HepG2 (cell line): ENCODE data around the gene TMEM269. TPM values are rescaled to one million over a fixed set of nuclear protein-coding genes. Genes with fewer than 3 reads are reported as not detected.

Source experiments
- ATAC-seq: fragments of 200-7000 bp; cut with Tn5 transposase; 3 replicates; pipeline ENCODE4 v1.9.1; 2020; ENCODE audit warnings: mild to moderate bottlenecking, moderate library complexity
- BruUV-seq: library from RNA; stranded (reverse); fragments of 400-500 nt; replicated peaks from 2 replicates; lab custom pipeline; 2021; lab: Mats Ljungman, UMichigan
- CTCF ChIA-PET: fragments of 300-600 bp; formaldehyde crosslinking; extraction: SDS; loops from one replicate; lab custom pipeline; 2021; ENCODE audit warnings: low total read pairs, inconsistent platforms, low intra/inter-chr PET ratio; lab: Yijun Ruan, JAX
- POLR2A ChIA-PET: fragments of 350-600 bp; sonication (Branson Sonifier 250); formaldehyde crosslinking; loops from one replicate; lab custom pipeline; 2020; ENCODE audit warnings: antibody characterized with exemption, inconsistent platforms; lab: Yijun Ruan, JAX
- DNase-seq: peaks from one replicate; pipeline ENCODE4 v3.0.0-alpha.2; 2015; ENCODE audit warnings: low spot score
- FAIRE-seq: peaks from 3 replicates; lab custom pipeline; 2011; peaks lifted over from hg19 to GRCh38; lab: Jason Lieb, UNC
- H2AFZ ChIP-seq: one replicate; pipeline ENCODE4 v1.6.1; 2011; ENCODE audit warnings: low read length, inconsistent platforms
- H3K27ac ChIP-seq: fragments of 300-600 bp; 3 replicates; pipeline ENCODE4 v1.8.0; 2011; ENCODE audit warnings: mixed run types, mild to moderate bottlenecking, mixed read lengths, low read length, inconsistent platforms; ENCODE audit not compliant: insufficient read depth; ENCODE audit errors: extremely low read length
- H3K27me3 ChIP-seq, 2 experiments: fragments of 200-600 bp in 1 of 2; 2 replicates in 1 of 2; 3 replicates in 1 of 2; pipeline versions ENCODE4 v1.6.0 to v1.8.0; 2011; ENCODE audit warnings: low read length in 2 of 2, mild to moderate bottlenecking in 2 of 2, moderate library complexity in 2 of 2, inconsistent platforms in 1 of 2; ENCODE audit not compliant: insufficient read depth in 2 of 2, control insufficient read depth in 1 of 2
- H3K36me3 ChIP-seq, 2 experiments: fragments of 200-600 bp in 1 of 2; replicated peaks in 1 of 2; 2 replicates in 1 of 2; 3 replicates in 1 of 2; pipeline versions ENCODE4 v1.5.1 to v1.8.0; 2011; ENCODE audit warnings: low read length in 2 of 2, inconsistent platforms in 1 of 2; ENCODE audit not compliant: insufficient read depth in 2 of 2, control insufficient read depth in 1 of 2
- H3K4me1 ChIP-seq: 2 replicates; pipeline ENCODE4 v1.5.1; 2012; ENCODE audit warnings: low read length, inconsistent platforms; ENCODE audit not compliant: insufficient read depth
- H3K4me2 ChIP-seq: 2 replicates; pipeline ENCODE4 v1.6.0; 2011; ENCODE audit warnings: low read depth, low read length, inconsistent platforms
- H3K4me3 ChIP-seq, 3 experiments: fragments of 200-600 bp in 1 of 3; sonication (generic), shearing (Covaris generic) in 1 of 3; replicated peaks in 1 of 3; 2 replicates each; pipeline ENCODE4 v1.5.1; 2011 to 2016; ENCODE audit warnings: low read length in 3 of 3, inconsistent platforms in 2 of 3, low read depth in 2 of 3, mild to moderate bottlenecking in 2 of 3, control low read depth in 1 of 3, mixed read lengths in 1 of 3; ENCODE audit not compliant: insufficient read depth in 1 of 3
- H3K79me2 ChIP-seq: one replicate; pipeline ENCODE4 v1.6.1; 2011; ENCODE audit warnings: low read length, inconsistent platforms; ENCODE audit not compliant: insufficient read depth
- H3K9ac ChIP-seq: 2 replicates; pipeline ENCODE4 v1.6.0; 2011; ENCODE audit warnings: mild to moderate bottlenecking, low read depth, low read length, inconsistent platforms; ENCODE audit not compliant: insufficient read depth
- H3K9me3 ChIP-seq: 2 replicates; pipeline ENCODE4 v1.5.1; 2012; ENCODE audit warnings: mild to moderate bottlenecking, low read length
- H4K20me1 ChIP-seq: 2 replicates; pipeline ENCODE4 v1.6.0; 2011; ENCODE audit warnings: inconsistent platforms, mild to moderate bottlenecking, low read length, moderate library complexity; ENCODE audit not compliant: insufficient read depth
- AGO2 ChIP-seq: fragments of 200-400 bp; formaldehyde crosslinking; optimal IDR thresholded peaks from 2 replicates; pipeline ENCODE3; 2017; ENCODE audit warnings: mild to moderate bottlenecking, low read depth, low read length, moderate library complexity
- CAMTA2 ChIP-seq: sonication (generic); formaldehyde crosslinking; IDR thresholded peaks from 2 replicates; pipeline ENCODE4 v1.4.0; 2020; ENCODE audit warnings: mild to moderate bottlenecking, missing genetic modification reagents, borderline replicate concordance
- CEBPB ChIP-seq: IDR thresholded peaks from 2 replicates; pipeline ENCODE4 v1.6.1; 2011; ENCODE audit warnings: low read depth, low read length, improper control_type of control experiment, borderline replicate concordance
- EEA1 ChIP-seq: sonication (generic); formaldehyde crosslinking; IDR thresholded peaks from 2 replicates; pipeline ENCODE4 v1.5.1; 2020; ENCODE audit warnings: mild to moderate bottlenecking, missing genetic modification reagents, borderline replicate concordance
- FOXA3 ChIP-seq: IDR thresholded peaks from 2 replicates; pipeline ENCODE4 v1.6.1; 2016; ENCODE audit warnings: missing genetic modification reagents, missing compliant biosample characterization
- HNRNPK ChIP-seq: fragments of 200-400 bp; formaldehyde crosslinking; IDR thresholded peaks from 2 replicates; pipeline ENCODE4 v1.6.1; 2018; ENCODE audit warnings: low read length, low read depth, moderate library complexity, mild to moderate bottlenecking; ENCODE audit not compliant: poor library complexity, severe bottlenecking
- IKZF5 ChIP-seq: IDR thresholded peaks from 2 replicates; pipeline ENCODE4 v1.6.1; 2018; ENCODE audit warnings: missing genetic modification reagents, mild to moderate bottlenecking, missing compliant biosample characterization
- JUN ChIP-seq: sonication (generic); formaldehyde crosslinking; IDR thresholded peaks from 2 replicates; pipeline ENCODE4 v1.4.0; 2020; ENCODE audit warnings: mild to moderate bottlenecking, missing genetic modification reagents
- SSRP1 ChIP-seq: IDR thresholded peaks from 2 replicates; pipeline ENCODE4 v1.6.1; 2016; ENCODE audit warnings: control low read depth
- TBX3 ChIP-seq: fragments of 450-650 bp; IDR thresholded peaks from 2 replicates; pipeline ENCODE4 v1.6.1; 2017; ENCODE audit warnings: antibody characterized with exemption, mild to moderate bottlenecking, inconsistent platforms, borderline replicate concordance
- TEAD2 ChIP-seq: sonication (generic); formaldehyde crosslinking; IDR thresholded peaks from 2 replicates; pipeline ENCODE4 v1.9.0; 2021; ENCODE audit warnings: missing genetic modification reagents
- TIGD3 ChIP-seq: sonication (generic); formaldehyde crosslinking; IDR thresholded peaks from 2 replicates; pipeline ENCODE4 v1.5.1; 2020; ENCODE audit warnings: mild to moderate bottlenecking, missing genetic modification reagents, borderline replicate concordance
- ZBTB39 ChIP-seq: sonication (generic); formaldehyde crosslinking; IDR thresholded peaks from 2 replicates; pipeline ENCODE4 v1.5.0; 2020; ENCODE audit warnings: missing genetic modification reagents
- ZMAT3 ChIP-seq: sonication (generic); formaldehyde crosslinking; conservative IDR thresholded peaks from 2 replicates; pipeline ENCODE4 v1.7.0; 2021; ENCODE audit warnings: missing genetic modification reagents
- ZNF331 ChIP-seq: sonication (generic); formaldehyde crosslinking; IDR thresholded peaks from 2 replicates; pipeline ENCODE4 v1.4.0; 2020; ENCODE audit warnings: missing genetic modification reagents
- ZNF496 ChIP-seq: sonication (generic); formaldehyde crosslinking; IDR thresholded peaks from 2 replicates; pipeline ENCODE4 v1.8.1; 2023; ENCODE audit warnings: mild to moderate bottlenecking, moderate library complexity, missing genetic modification reagents; ENCODE audit not compliant: insufficient replicate concordance
- WGBS: methylation state at CpG from one replicate; pipeline ENCODE4 v1.1.6; 2017; ENCODE audit warnings: low lambda C conversion rate; 5-methylcytosine and 5-hydroxymethylcytosine counted together
- in situ Hi-C: cut with HindIII; loops from 2 replicates; pipeline ENCODE4 v1.10.0; 2017; ENCODE audit warnings: low pct_unique_long_range_greater_than_20kb; ENCODE audit not compliant: extremely low pct_ligation_motif_present
- intact Hi-C: fragments of 100-400 bp; cut with micrococcal nuclease; formaldehyde crosslinking; loops from one replicate; pipeline ENCODE4 v1.10.0; 2022; ENCODE audit not compliant: unreplicated experiment
- polyA plus RNA-seq, 8 experiments: library from polyadenylated mRNA; depleted of rRNA in 3 of 8; stranded (reverse) in 7 of 8; unstranded in 1 of 8; fragments of >200 nt; fragmentation: Illumina TruSeq in 4 of 8; extraction: Trizol in 4 of 8; gene quantifications; 2 replicates each; pipeline versions ENCODE4 v1.2.1 to v1.2.3, GENCODE V29; 2011 to 2016; ENCODE audit warnings: low read depth in 4 of 8, missing spikeins in 1 of 8, mixed read lengths in 1 of 8; ENCODE audit not compliant: insufficient read depth in 1 of 8
- total RNA-seq, 5 experiments: library from RNA; depleted of rRNA; stranded (reverse); fragments of >200 nt; fragmentation: Illumina TruSeq; extraction: Trizol; gene quantifications; 2 replicates each; pipeline ENCODE4 v1.2.3, GENCODE V29; 2016; ENCODE audit warnings: low read depth in 1 of 5

TMEM269 gene
- total and polyA plus RNA-seq, 2 of the 13 experiments (the other 11 are each of a cell fraction or from before 2014, with no cell fraction given) = 0.15 to 0.21 TPM

DNA sequence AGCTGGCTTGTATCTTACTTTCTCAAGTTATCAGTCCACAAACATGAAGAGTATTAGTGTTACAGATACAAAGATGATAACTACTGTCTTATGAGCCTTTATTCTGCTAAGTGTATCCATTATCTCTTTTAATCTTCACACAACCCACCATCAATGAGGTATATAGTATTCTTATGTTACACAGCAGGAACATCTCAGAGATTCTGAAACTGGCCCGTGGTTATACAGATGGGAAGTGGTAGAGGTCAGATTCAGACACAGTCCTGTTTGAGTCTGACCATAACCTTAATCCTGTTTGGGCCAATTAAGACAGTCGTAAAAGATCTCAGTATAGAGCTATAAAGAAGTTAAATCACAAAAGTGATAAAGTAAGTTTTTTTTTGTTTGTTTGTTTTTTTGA, 5.1 kb upstream of the TMEM269 start:
- intact Hi-C loops = loop anchor here (5.0 kb wide), 1 partner anchor 293 kb away; no protein-coding TSS in a partner anchor
- TF ChIP-seq JUN (CRISPR knock-in tag) = no peak
- no peak for TF ChIP-seq ZMAT3
- TF ChIP-seq HNRNPK = no peak
- no peak for TF ChIP-seq ZNF331 (CRISPR knock-in tag)
- no peak for TF ChIP-seq CEBPB
- TF ChIP-seq TIGD3 (CRISPR knock-in tag) = no peak
- no peak for TF ChIP-seq EEA1 (CRISPR knock-in tag)
- no peak for TF ChIP-seq SSRP1 (CRISPR knock-in tag)
- no peak for TF ChIP-seq TBX3
- no peak for TF ChIP-seq IKZF5
- TF ChIP-seq ZBTB39 = no peak
- no peak for TF ChIP-seq CAMTA2
- TF ChIP-seq AGO2 = no peak
- no peak for TF ChIP-seq FOXA3
- no peak for TF ChIP-seq TEAD2 (CRISPR knock-in tag)
- no peak for TF ChIP-seq ZNF496 (CRISPR knock-in tag)
- POLR2A ChIA-PET = interaction anchor here (2.9 kb wide), 1 partner anchor 13 kb away, joined by 9 read pairs; the partner anchor contains the start of genes C1orf50 and P3H1
- DNase-seq (no peak), ATAC-seq (no peak), FAIRE-seq (no peak)
- Histone ChIP-seq H3K27me3 (no peaks in the 10 kb centered on the region), H3K36me3 (peaks cover 15 to 44% of the 10 kb centered on the region in 2 experiments), H3K9me3 (no peaks in the 10 kb centered on the region), H4K20me1 (no peaks in the 10 kb centered on the region), H3K4me3 (no peak overlapping the region), H3K27ac (no peak overlapping the region), H3K4me2 (no peak overlapping the region), H2AFZ (no peak overlapping the region), H3K9ac (no peak overlapping the region), H3K4me1 (peaks cover 12% of the 10 kb centered on the region; the same call in 1 of the 2 replicates), H3K79me2 (no peaks in the 10 kb centered on the region)
- CTCF ChIA-PET = interaction anchor here (1.0 kb wide), 1 partner anchor 294 kb away, joined by 4 read pairs; no protein-coding TSS in a partner anchor
- in situ Hi-C loops = loop anchor here (5.0 kb wide), 2 partner anchors 123 to 293 kb away; no protein-coding TSS in a partner anchor
- 94% methylated on average over 2 of the region's 2 CpGs for WGBS
- BruUV-seq = no TSS peak
